GM11168 (cell line): ENCODE data around the gene TENT4A.

Source experiments
- in situ Hi-C: fragments of 300-500 bp; cut with MboI; formaldehyde crosslinking; loops from one replicate; pipeline ENCODE4 v1.12.0; 2022; ENCODE audit warnings: low sequenced_read_pairs; ENCODE audit not compliant: unreplicated experiment

The TENT4A gene

GRCh38 chr5:6729386-6730310 is 16.4 kb downstream of the TENT4A start:
- in situ Hi-C loops = no loop called here

- in situ Hi-C loops = no loop called here
Observed at GRCh38 chr5:6730407-6730806, 17.2 kb downstream of the TENT4A start.

- in situ Hi-C loops = no loop called here
Observed at GRCh38 chr5:6730807-6731206, 17.6 kb downstream of the TENT4A start.

GRCh38 chr5:6731465-6732237 is 18.4 kb downstream of the TENT4A start:
- in situ Hi-C loops = no loop called here

GRCh38 chr5:6732634-6733410 is 19.6 kb downstream of the TENT4A start:
- in situ Hi-C loops = no loop called here

GRCh38 chr5:6733411-6734242 is 20.4 kb downstream of the TENT4A start:
- in situ Hi-C loops = no loop called here

- in situ Hi-C loops = no loop called here
Observed at GRCh38 chr5:6734243-6734700, 21.0 kb downstream of the TENT4A start.

GRCh38 chr5:6734781-6735180 is 21.5 kb downstream of the TENT4A start:
- in situ Hi-C loops = no loop called here

- in situ Hi-C loops = no loop called here
Observed at GRCh38 chr5:6736106-6736505, 22.9 kb downstream of the TENT4A start.

- in situ Hi-C loops = no loop called here
Observed at GRCh38 chr5:6736524-6737042, 23.4 kb downstream of the TENT4A start.

GRCh38 chr5:6737043-6737941 is 24.1 kb downstream of the TENT4A start:
- in situ Hi-C loops = no loop called here

GRCh38 chr5:6739603-6740002 is 26.4 kb downstream of the TENT4A start:
- in situ Hi-C loops = no loop called here

GRCh38 chr5:6740586-6741150 is 27.4 kb downstream of the TENT4A start:
- in situ Hi-C loops = no loop called here

GRCh38 chr5:6742081-6742758 is 29.0 kb downstream of the TENT4A start:
- in situ Hi-C loops = no loop called here

- in situ Hi-C loops = no loop called here
Observed at GRCh38 chr5:6743161-6743560, 29.9 kb downstream of the TENT4A start.

- in situ Hi-C loops = no loop called here
Observed at GRCh38 chr5:6744841-6745705, 31.8 kb downstream of the TENT4A start.
